HCT116 (cell line): ENCODE measurements around the gene ASS1. TPM values are rescaled to one million over a fixed set of nuclear protein-coding genes. Genes with fewer than 3 reads are reported as not detected.

Experiments
- ATAC-seq: fragments of 200-7000 bp; cut with Tn5 transposase; 2 replicates; pipeline ENCODE4 v1.9.1; 2020; ENCODE audit warnings: mild to moderate bottlenecking, moderate library complexity
- BruUV-seq: library from RNA; stranded (reverse); fragments of 400-500 nt; replicated peaks from 2 replicates; lab custom pipeline; 2021; lab: Mats Ljungman, UMichigan
- CTCF ChIA-PET: fragments of 300-600 bp; sonication (Branson Sonifier 250); formaldehyde crosslinking; loops from one replicate; lab custom pipeline; 2021; ENCODE audit warnings: antibody characterized with exemption; lab: Charles Lee
- POLR2A ChIA-PET: fragments of 300-600, 350-600 bp; sonication (Branson Sonifier 250); formaldehyde crosslinking; loops from one replicate; lab custom pipeline; 2021; ENCODE audit warnings: antibody characterized with exemption; lab: Charles Lee
- RAD21 ChIA-PET, 2 experiments: fragments of 300-600 bp; sonication (Branson Sonifier 250); formaldehyde crosslinking; loops; one replicate each; lab custom pipeline; 2023; ENCODE audit warnings: low total read pairs in 2 of 2; ENCODE audit not compliant: uncharacterized antibody in 2 of 2, unreplicated experiment in 2 of 2, low non-redundant PET in 1 of 2; lab: Charles Lee
- DNase-seq: peaks from one replicate; pipeline ENCODE4 v3.0.0-alpha.2; 2010; ENCODE audit warnings: low read depth, low spot score
- H2AFZ ChIP-seq: fragments of 200-600 bp; shearing (Covaris generic), sonication (generic); 2 replicates; pipeline ENCODE4 v1.6.1; 2017; ENCODE audit warnings: low read depth, mixed run types, mixed read lengths, antibody characterized with exemption, low read length; ENCODE audit not compliant: poor library complexity, severe bottlenecking
- H3K27ac ChIP-seq: 2 replicates; pipeline ENCODE4 v1.5.1; 2012; ENCODE audit warnings: low read depth, low read length
- H3K27me3 ChIP-seq: fragments of 200-600 bp; sonication (generic); 2 replicates; pipeline ENCODE4 v1.6.1; 2016; ENCODE audit warnings: mixed run types, low read length, mixed read lengths; ENCODE audit not compliant: insufficient read depth
- H3K36me3 ChIP-seq, 2 experiments: fragments of 200-500 bp in 1 of 2; fragments of 200-600 bp in 1 of 2; sonication (Bioruptor generic) in 1 of 2; sonication (generic) in 1 of 2; 2 replicates each; pipeline versions ENCODE4 v1.5.1 to v1.6.1; 2014 to 2016; ENCODE audit warnings: low read length in 2 of 2, inconsistent platforms in 1 of 2, mixed read lengths in 1 of 2, mixed run types in 1 of 2; ENCODE audit not compliant: insufficient read depth in 2 of 2, control insufficient read depth in 1 of 2
- H3K4me1 ChIP-seq, 2 experiments: fragments of 200-600 bp in 1 of 2; sonication (generic) in 1 of 2; 2 replicates each; pipeline versions ENCODE4 v1.5.1 to v1.6.1; 2012 to 2017; ENCODE audit warnings: low read length in 2 of 2, inconsistent platforms in 1 of 2, mild to moderate bottlenecking in 1 of 2, mixed read lengths in 1 of 2, mixed run types in 1 of 2, moderate library complexity in 1 of 2; ENCODE audit not compliant: insufficient read depth in 2 of 2, control insufficient read depth in 1 of 2
- H3K4me2 ChIP-seq: fragments of 200-600 bp; sonication (generic); 2 replicates; pipeline ENCODE4 v1.6.1; 2017; ENCODE audit warnings: mixed run types, low read length, mixed read lengths
- H3K4me3 ChIP-seq, 2 experiments: fragments of 200-600 bp in 1 of 2; sonication (generic) in 1 of 2; replicated peaks in 1 of 2; 2 replicates each; pipeline ENCODE4 v1.5.1; 2011 to 2016; ENCODE audit warnings: low read length in 2 of 2, control low read depth in 1 of 2, low read depth in 1 of 2, mild to moderate bottlenecking in 1 of 2, mixed read lengths in 1 of 2, mixed run types in 1 of 2
- H3K79me2 ChIP-seq: fragments of 200-600 bp; sonication (generic); 2 replicates; pipeline ENCODE4 v1.6.1; 2017; ENCODE audit warnings: mild to moderate bottlenecking, mixed run types, low read length, moderate library complexity, mixed read lengths; ENCODE audit not compliant: insufficient read depth
- H3K9ac ChIP-seq: fragments of 200-600 bp; sonication (generic); 2 replicates; pipeline ENCODE4 v1.6.1; 2016; ENCODE audit warnings: low read length, mixed read lengths
- H3K9me2 ChIP-seq: fragments of 200-600 bp; sonication (generic), shearing (Covaris generic); 2 replicates; pipeline ENCODE4 v1.6.1; 2017; ENCODE audit warnings: mixed run types, mild to moderate bottlenecking, moderate library complexity; ENCODE audit not compliant: insufficient read depth
- H3K9me3 ChIP-seq, 2 experiments: fragments of 200-500 bp in 1 of 2; fragments of 200-600 bp in 1 of 2; sonication (Bioruptor generic) in 1 of 2; sonication (generic) in 1 of 2; 2 replicates each; pipeline ENCODE4 v1.6.1; 2014 to 2017; ENCODE audit warnings: low read length in 2 of 2, mixed read lengths in 2 of 2, inconsistent platforms in 1 of 2, low read depth in 1 of 2, mild to moderate bottlenecking in 1 of 2, mixed run types in 1 of 2, moderate library complexity in 1 of 2; ENCODE audit not compliant: control insufficient read depth in 1 of 2, insufficient read depth in 1 of 2
- H4K20me1 ChIP-seq: fragments of 200-600 bp; sonication (generic), shearing (Covaris generic); 2 replicates; pipeline ENCODE4 v1.6.1; 2017; ENCODE audit warnings: mixed run types, mild to moderate bottlenecking, moderate library complexity; ENCODE audit not compliant: insufficient read depth
- CTCF ChIP-seq, 3 experiments: fragments of 200-600 bp in 1 of 3; sonication (generic) in 1 of 3; IDR thresholded peaks in 2 of 3; conservative IDR thresholded peaks in 1 of 3; 2 replicates each; pipeline ENCODE4 v1.5.1; 2012 to 2017; ENCODE audit warnings: low read depth in 2 of 3, low read length in 2 of 3, antibody characterized with exemption in 1 of 3, borderline replicate concordance in 1 of 3, control low read depth in 1 of 3, mild to moderate bottlenecking in 1 of 3, mixed read lengths in 1 of 3, mixed run types in 1 of 3, moderate library complexity in 1 of 3; ENCODE audit not compliant: insufficient read depth in 1 of 3
- EZH2phosphoT487 ChIP-seq: fragments of 200-600 bp; IDR thresholded peaks from 2 replicates; pipeline ENCODE4 v1.6.1; 2018; ENCODE audit warnings: antibody characterized with exemption, borderline replicate concordance
- MAX ChIP-seq: IDR thresholded peaks from 2 replicates; pipeline ENCODE4 v1.6.1; 2012
- POLR2A ChIP-seq: IDR thresholded peaks from 2 replicates; pipeline ENCODE4 v1.7.0; 2011; ENCODE audit warnings: borderline replicate concordance; ENCODE audit not compliant: insufficient read depth, insufficient read length; ENCODE audit errors: extremely low read depth
- SP1 ChIP-seq: IDR thresholded peaks from 2 replicates; pipeline ENCODE4 v1.6.1; 2012; ENCODE audit warnings: low read depth
- ZNF274 ChIP-seq: fragments of 200-500 bp; sonication (Bioruptor generic); IDR thresholded peaks from 2 replicates; pipeline ENCODE4 v1.6.1; 2014; ENCODE audit warnings: mild to moderate bottlenecking, low read depth, low read length, inconsistent platforms
- intact Hi-C: fragments of 100-400 bp; cut with micrococcal nuclease; formaldehyde crosslinking; loops from 2 replicates; pipeline ENCODE4 v1.10.0; 2022
- total RNA-seq: library from RNA; stranded (reverse); gene quantifications from one replicate; pipeline ENCODE4 v1.2.1, GENCODE V29; 2021; ENCODE audit not compliant: unreplicated experiment

The ASS1 gene
- total RNA-seq, 1 experiment from 2014 or later: 92.6 TPM

- TF ChIP-seq CTCF (IDR thresholded peaks at IDR 0.05 in 2 of 3, conservative IDR thresholded peaks at IDR 0.05 in 1 of 3; ENCODE audit: borderline replicate concordance in 1 of 3, insufficient read depth in 1 of 3, low read depth in 2 of 3, low read length in 2 of 3): peak in 2 of 3 experiments; percentile 10 to 13; a peak in 1 of 6 replicates
- TF ChIP-seq MAX: no peak
- no peak for TF ChIP-seq ZNF274
- no TSS peak for BruUV-seq
- ATAC-seq: peak; percentile 50; the same call in 1 of the 2 replicates
- Histone ChIP-seq H3K4me3 (no peak overlapping the region), H3K9ac (no peak overlapping the region), H3K4me2 (no peak overlapping the region), H3K9me3 (no peaks in the 10 kb centered on the region), H2AFZ (no peak overlapping the region), H4K20me1 (no peaks in the 10 kb centered on the region), H3K27ac (no peak overlapping the region), H3K4me1 (peaks cover under 1 to 3% of the 10 kb centered on the region in 2 experiments), H3K27me3 (no peaks in the 10 kb centered on the region), H3K9me2 (no peaks in the 10 kb centered on the region), H3K36me3 (no peaks in the 10 kb centered on the region), H3K79me2 (no peaks in the 10 kb centered on the region)
- POLR2A ChIA-PET: no interaction called here
- CTCF ChIA-PET: no interaction called here
- DNase-seq: no peak
- RAD21 ChIA-PET: no interaction called here
- intact Hi-C loops: no loop called here
These were observed 12.4 kb upstream of the ASS1 start for GRCh38 chr9:130432362-130432761.

GRCh38 chr9:130432796-130433167, 12.0 kb upstream of the ASS1 start:
- ATAC-seq (no peak), DNase-seq (no peak)
- H3K79me2 ChIP-seq: no peaks in the 10 kb centered on the region
- ChIA-PET POLR2A (no interaction called here), RAD21 (no interaction called here), CTCF (no interaction called here)
- H3K9ac ChIP-seq: no peak overlapping the region
- H3K4me2 ChIP-seq: no peak overlapping the region
- H2AFZ ChIP-seq: no peak overlapping the region
- H3K9me3 ChIP-seq: no peaks in the 10 kb centered on the region
- no peaks in the 10 kb centered on the region for H3K9me2 ChIP-seq
- no TSS peak for BruUV-seq
- no peak overlapping the region for H3K27ac ChIP-seq
- TF ChIP-seq SP1 (no peak), EZH2phosphoT487 (no peak), CTCF (IDR thresholded peaks at IDR 0.05 in 2 of 3, conservative IDR thresholded peaks at IDR 0.05 in 1 of 3; ENCODE audit: borderline replicate concordance in 1 of 3, insufficient read depth in 1 of 3, low read depth in 2 of 3, low read length in 2 of 3) (no peak), MAX (no peak), POLR2A (no peak)
- intact Hi-C loops: no loop called here
- no peaks in the 10 kb centered on the region for H3K4me1 ChIP-seq
- no peaks in the 10 kb centered on the region for H3K36me3 ChIP-seq
- H4K20me1 ChIP-seq: no peaks in the 10 kb centered on the region
- no peak overlapping the region for H3K4me3 ChIP-seq
- H3K27me3 ChIP-seq: no peaks in the 10 kb centered on the region
